ENCODE data around the gene C2CD4D. TPM values are rescaled to one million over a fixed set of nuclear protein-coding genes. Genes with fewer than 3 reads are reported as not detected.
A peak's percentile ranks its signal among the peaks of the same experiment; 100 is the strongest.

The C2CD4D gene
- total and polyA plus RNA-seq, 12 donors, result 0.06 to 0.55 (median 0.22) TPM; not detected in 6

DNA sequence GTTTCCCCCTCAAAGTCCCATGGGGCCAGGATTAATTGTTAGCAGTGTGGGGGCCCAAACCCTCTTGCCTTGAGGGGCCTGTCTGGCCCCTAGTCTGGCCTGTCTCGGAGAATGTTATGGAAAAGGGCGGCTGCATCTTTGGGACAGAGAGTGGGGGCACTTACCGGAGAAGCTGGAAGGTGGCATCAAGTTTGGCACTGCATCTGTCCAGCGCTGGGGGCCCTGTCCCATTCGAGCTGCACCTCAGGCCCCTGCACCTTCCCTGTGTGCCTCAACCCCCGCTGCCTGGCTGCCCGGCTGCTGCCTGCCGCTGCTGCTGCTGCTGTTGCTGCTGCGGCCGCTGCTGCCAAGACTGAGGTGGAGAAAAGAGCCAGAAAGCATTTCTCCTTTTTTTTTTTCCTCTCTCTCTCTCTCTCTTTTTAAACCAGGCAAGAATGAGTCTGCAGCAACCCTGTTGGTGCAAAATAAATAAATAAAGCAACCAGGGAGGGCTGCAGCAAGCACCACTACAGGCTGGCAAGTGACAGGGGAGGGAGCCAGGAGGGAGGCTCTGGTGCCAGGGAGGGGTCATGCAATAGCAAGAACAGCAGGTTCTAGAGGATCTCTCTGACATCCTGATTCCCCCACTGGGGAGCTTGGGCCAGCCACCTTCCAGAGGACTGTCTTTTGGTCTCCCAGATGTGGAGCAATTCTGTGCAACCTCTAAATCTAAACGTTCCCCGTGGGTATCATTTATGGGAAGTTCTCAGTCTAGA lies 34.4 kb downstream of the C2CD4D start, which contains the start of gene LINGO4:
TSS of gene LINGO4 (minus strand) at position 354 of the 755 bp plus-strand sequence. CDS start 2,715 bp downstream, outside the sequence.
- H3K36me3 ChIP-seq (replicated peaks in 1 of 2), result no peaks in the 10 kb centered on the region
- DNase-seq, result no peak
- H3K4me3 ChIP-seq, result no peak within 1 kb of the TSS
- TF ChIP-seq, protein P1, sequence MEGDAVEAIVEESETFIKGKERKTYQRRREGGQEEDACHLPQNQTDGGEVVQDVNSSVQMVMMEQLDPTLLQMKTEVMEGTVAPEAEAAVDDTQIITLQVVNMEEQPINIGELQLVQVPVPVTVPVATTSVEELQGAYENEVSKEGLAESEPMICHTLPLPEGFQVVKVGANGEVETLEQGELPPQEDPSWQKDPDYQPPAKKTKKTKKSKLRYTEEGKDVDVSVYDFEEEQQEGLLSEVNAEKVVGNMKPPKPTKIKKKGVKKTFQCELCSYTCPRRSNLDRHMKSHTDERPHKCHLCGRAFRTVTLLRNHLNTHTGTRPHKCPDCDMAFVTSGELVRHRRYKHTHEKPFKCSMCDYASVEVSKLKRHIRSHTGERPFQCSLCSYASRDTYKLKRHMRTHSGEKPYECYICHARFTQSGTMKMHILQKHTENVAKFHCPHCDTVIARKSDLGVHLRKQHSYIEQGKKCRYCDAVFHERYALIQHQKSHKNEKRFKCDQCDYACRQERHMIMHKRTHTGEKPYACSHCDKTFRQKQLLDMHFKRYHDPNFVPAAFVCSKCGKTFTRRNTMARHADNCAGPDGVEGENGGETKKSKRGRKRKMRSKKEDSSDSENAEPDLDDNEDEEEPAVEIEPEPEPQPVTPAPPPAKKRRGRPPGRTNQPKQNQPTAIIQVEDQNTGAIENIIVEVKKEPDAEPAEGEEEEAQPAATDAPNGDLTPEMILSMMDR (IDR thresholded peaks at IDR 0.05), result no peak
- no peak for TF ChIP-seq POLR2A (IDR thresholded peaks at IDR 0.05)
- WGBS, 4 donors, result 59 to 72% (median 65%) methylated on average over 9 to 12 of the region's 12 CpGs
- H3K9me3 ChIP-seq (replicated peaks in 1 of 3), result no peaks in the 10 kb centered on the region
- H3K4me1 ChIP-seq (replicated peaks in 1 of 2), result no peaks in the 10 kb centered on the region
- intact Hi-C loops (cut with DNase I), result no loop called here
- no peak within 1 kb of the TSS for H3K27ac ChIP-seq
- H3K27me3 ChIP-seq, result no peaks in the 10 kb centered on the region

DNA sequence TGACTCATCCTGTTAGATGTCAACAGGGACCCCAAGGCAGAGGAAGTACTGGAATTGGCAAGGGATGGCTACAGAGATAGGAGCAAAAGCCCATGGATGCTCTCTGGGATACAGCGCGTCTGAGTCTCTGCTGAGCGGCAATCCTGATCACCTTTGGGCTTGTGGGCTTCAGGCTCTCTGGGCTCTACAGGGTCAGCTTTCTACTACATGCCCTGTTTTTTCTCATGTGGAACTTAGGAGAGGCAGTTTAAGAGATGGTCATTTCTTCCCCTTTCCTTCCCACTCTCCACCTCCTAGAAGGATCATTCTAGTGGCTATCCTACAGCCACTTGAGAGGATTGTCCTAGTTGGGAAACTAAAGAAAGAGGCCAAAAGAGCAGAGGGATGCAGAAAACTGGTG lies 35.7 kb downstream of the C2CD4D start:
- TF ChIP-seq POLR2A (IDR thresholded peaks at IDR 0.05), result no peak
- TF ChIP-seq, protein P1 (IDR thresholded peaks at IDR 0.05), result no peak
- Histone ChIP-seq H3K4me3 (no peak overlapping the region), H3K4me1 (replicated peaks in 1 of 2) (no peaks in the 10 kb centered on the region), H3K36me3 (replicated peaks in 1 of 2) (no peaks in the 10 kb centered on the region), H3K9me3 (replicated peaks in 1 of 3) (no peaks in the 10 kb centered on the region), H3K27ac (no peak overlapping the region), H3K27me3 (no peaks in the 10 kb centered on the region)
- 88 to 97% (median 95%) methylated on average over 3 of the region's 3 CpGs for WGBS, 4 donors
- DNase-seq, result no peak
- intact Hi-C loops (cut with DNase I), result no loop called here

DNA sequence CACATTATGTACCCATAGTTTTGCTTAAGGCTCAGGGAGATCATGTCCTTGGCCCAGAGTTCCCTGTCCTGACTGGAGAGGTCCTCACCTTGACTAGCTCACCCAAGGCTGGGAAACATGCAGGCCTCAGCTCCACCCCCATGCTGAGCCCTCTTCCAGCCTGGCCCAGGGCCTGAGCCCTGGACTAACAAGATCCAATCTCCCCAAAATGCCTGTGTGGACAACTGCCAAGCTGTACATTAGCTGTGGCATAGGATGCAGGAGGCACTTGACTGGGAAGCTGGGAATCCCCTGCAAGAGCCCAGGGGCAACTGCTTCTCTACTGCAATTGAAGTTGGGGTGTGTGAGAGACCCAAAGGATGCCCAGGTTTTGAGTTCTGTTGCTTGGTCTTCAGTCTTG lies 36.5 kb downstream of the C2CD4D start:
- H3K36me3 ChIP-seq (replicated peaks in 1 of 2), result no peaks in the 10 kb centered on the region
- intact Hi-C loops (cut with DNase I), result no loop called here
- TF ChIP-seq, protein P1 (IDR thresholded peaks at IDR 0.05), result no peak
- TF ChIP-seq POLR2A (IDR thresholded peaks at IDR 0.05), result no peak
- no peak overlapping the region for H3K27ac ChIP-seq
- no peaks in the 10 kb centered on the region for H3K4me1 ChIP-seq (replicated peaks in 1 of 2)
- no peak overlapping the region for H3K4me3 ChIP-seq
- H3K27me3 ChIP-seq, result no peaks in the 10 kb centered on the region
- DNase-seq, result peak in 1 of 7 donors; percentile 42
- no peaks in the 10 kb centered on the region for H3K9me3 ChIP-seq (replicated peaks in 1 of 3)

DNA sequence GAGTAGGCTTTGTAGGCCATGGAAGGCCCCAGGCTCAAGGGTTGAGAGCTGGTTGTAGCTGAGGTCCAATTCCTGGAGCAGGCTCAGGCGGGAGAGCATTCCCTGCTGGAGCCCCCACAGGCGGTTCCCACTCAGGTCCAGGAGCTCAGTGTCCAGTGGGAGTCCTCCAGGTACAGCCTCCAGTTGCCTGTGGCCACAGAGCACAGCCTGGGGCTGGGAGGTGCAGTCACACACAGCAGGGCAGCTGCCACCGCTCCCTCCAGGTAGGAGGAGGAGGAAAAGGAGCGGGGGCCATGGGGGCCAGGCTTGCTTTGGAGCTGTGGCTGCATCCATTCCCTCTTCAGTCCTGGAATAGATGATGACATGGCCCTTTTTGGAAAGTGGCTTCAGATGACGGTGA lies 37.2 kb downstream of the C2CD4D start:
- no peak for TF ChIP-seq POLR2A (IDR thresholded peaks at IDR 0.05)
- TF ChIP-seq, protein P1 (IDR thresholded peaks at IDR 0.05), result no peak
- Histone ChIP-seq H3K9me3 (replicated peaks in 1 of 3) (no peaks in the 10 kb centered on the region), H3K27me3 (no peaks in the 10 kb centered on the region), H3K4me3 (no peak overlapping the region), H3K4me1 (replicated peaks in 1 of 2) (no peaks in the 10 kb centered on the region), H3K36me3 (replicated peaks in 1 of 2) (no peaks in the 10 kb centered on the region), H3K27ac (no peak overlapping the region)
- intact Hi-C loops (cut with DNase I), result no loop called here
- WGBS, 4 donors, result 89 to 100% (median 94%) methylated on average over 3 to 5 of the region's 5 CpGs
- DNase-seq, result no peak
